IPS-15b (cell line): ENCODE data around the gene PLCL1.

Experiments
- H3K27me3 ChIP-seq: one replicate; pipeline ENCODE4 v1.6.1; 2013; ENCODE audit warnings: low read length; ENCODE audit not compliant: control insufficient read depth, insufficient read depth
- H3K36me3 ChIP-seq: one replicate; pipeline ENCODE4 v1.6.1; 2013; ENCODE audit warnings: low read length; ENCODE audit not compliant: control insufficient read depth, insufficient read depth
- H3K4me1 ChIP-seq: one replicate; pipeline ENCODE4 v1.6.1; 2013; ENCODE audit warnings: mild to moderate bottlenecking, low read length; ENCODE audit not compliant: control insufficient read depth, insufficient read depth
- H3K4me3 ChIP-seq: one replicate; pipeline ENCODE4 v1.5.1; 2013; ENCODE audit warnings: low read depth, low read length
- H3K9ac ChIP-seq: one replicate; pipeline ENCODE4 v1.6.1; 2013; ENCODE audit warnings: low read depth, mild to moderate bottlenecking, low read length
- H3K9me3 ChIP-seq: one replicate; pipeline ENCODE4 v1.6.1; 2013; ENCODE audit warnings: mild to moderate bottlenecking, low read length; ENCODE audit not compliant: control insufficient read depth, insufficient read depth

Gene PLCL1

DNA sequence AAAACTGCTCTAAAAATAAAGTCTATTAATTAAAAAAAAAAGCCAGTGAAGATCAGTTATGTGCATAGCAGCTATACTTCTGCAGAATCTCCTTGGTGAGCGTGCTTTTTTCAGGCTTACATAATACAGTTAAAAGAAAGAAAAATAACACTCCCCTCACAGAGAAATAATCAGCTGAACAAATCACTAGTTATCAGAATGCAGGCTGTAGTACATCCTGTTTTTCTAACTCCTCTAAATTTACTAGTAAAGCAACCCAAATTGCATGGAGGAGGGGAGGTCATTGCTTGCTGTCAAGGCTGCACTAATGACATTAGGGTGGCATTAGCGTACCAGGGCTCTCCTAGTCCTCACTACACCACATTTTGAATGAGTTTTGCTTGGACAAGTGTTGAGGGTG lies 192.2 kb downstream of the PLCL1 start:
- no peak overlapping the region for H3K4me3 ChIP-seq

DNA sequence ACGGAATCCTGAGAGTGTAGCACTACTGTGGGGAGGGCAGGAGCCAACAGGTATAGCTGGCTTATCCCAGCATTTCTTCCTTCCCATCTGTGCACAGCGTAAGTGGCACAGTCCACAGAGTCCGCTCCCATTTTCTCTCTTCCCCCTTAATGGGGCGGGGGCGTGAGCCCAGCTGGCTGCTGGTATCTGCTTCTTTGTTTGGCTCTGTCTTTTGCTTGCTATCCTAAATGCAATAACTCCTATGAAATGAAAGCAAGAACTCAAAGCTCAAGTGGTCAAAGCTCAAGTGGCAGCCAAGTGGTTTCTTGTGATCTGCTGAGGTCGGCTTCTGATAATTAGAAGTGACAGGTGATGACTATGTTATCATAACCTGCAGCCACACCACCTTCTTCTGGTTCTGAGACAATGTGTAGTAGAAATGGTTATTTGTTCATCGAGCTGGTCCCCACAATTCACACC lies 192.7 kb downstream of the PLCL1 start:
- Histone ChIP-seq H3K4me3 (no peak overlapping the region), H3K36me3 (no peaks in the 10 kb centered on the region), H3K9ac (no peak overlapping the region), H3K27me3 (no peaks in the 10 kb centered on the region), H3K4me1 (no peaks in the 10 kb centered on the region), H3K9me3 (no peaks in the 10 kb centered on the region)

More for the DNA sequence above, 192.2 kb downstream of the PLCL1 start:
- Histone ChIP-seq H3K4me1 (no peaks in the 10 kb centered on the region), H3K9ac (no peak overlapping the region), H3K9me3 (no peaks in the 10 kb centered on the region), H3K36me3 (no peaks in the 10 kb centered on the region), H3K27me3 (no peaks in the 10 kb centered on the region)

DNA sequence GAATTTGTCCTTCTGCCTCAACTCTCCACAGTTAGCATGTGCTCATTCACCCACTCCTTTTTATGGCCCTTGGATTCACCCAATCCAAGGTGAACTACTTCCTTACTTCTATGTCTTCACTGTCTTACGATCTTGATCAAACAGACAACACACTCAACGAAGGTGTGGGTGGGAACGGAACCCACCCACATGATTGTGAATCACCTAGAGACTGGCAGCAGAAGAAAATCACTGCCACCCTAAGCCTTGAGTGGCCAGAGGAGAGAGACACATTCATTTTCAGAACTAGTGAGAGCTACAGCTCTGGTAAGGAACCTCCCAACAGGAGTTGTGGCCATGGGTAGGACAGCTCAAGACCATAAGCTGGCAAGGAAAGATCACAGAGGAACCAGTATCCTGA lies 194.3 kb downstream of the PLCL1 start:
- no peaks in the 10 kb centered on the region for H3K4me1 ChIP-seq

DNA sequence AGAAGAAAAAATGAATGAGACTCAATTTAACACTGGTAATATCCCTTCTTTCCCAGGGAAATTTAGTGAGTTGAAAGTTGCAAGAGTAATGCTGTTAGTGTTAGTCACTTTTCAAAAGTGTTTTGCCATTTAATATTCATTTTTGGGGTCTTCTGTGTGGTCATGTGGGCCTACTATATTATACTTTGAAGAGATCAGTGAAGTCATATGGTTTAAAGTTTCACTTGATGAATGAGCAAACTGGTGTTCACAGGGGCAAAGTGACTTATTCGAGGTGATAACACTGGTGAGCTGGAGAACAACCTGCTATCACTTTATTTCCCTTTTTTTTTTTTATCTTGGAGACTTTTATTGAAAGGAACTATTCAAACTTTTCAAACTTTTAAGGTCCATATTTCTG lies 196.0 kb downstream of the PLCL1 start:
- H3K9me3 ChIP-seq, result no peaks in the 10 kb centered on the region
- no peaks in the 10 kb centered on the region for H3K4me1 ChIP-seq
- no peaks in the 10 kb centered on the region for H3K36me3 ChIP-seq
- H3K4me3 ChIP-seq, result no peak overlapping the region
- H3K9ac ChIP-seq, result no peak overlapping the region
- no peaks in the 10 kb centered on the region for H3K27me3 ChIP-seq

More for the DNA sequence above, 194.3 kb downstream of the PLCL1 start:
- Histone ChIP-seq H3K9ac (no peak overlapping the region), H3K9me3 (no peaks in the 10 kb centered on the region), H3K4me3 (no peak overlapping the region), H3K27me3 (no peaks in the 10 kb centered on the region), H3K36me3 (no peaks in the 10 kb centered on the region)

DNA sequence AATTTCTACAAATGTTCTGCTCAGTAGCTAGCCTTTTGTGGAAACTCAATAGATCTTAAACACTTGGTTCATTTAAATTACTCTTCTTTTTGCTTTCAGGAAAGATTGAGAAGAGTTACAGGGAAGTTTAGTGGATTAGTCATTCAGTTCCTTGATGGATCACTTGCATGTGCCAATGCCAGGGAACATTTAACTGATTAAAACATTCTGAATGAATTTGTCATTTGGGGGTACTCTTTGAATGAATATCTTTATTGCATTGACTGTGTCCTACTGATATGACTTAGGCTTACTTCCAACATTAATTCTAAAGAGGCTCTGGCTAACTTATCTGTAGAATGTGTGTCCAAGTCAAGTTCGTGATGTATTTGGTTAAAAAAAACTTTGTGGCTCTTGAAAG lies 199.8 kb downstream of the PLCL1 start:
- Histone ChIP-seq H3K9ac (no peak overlapping the region), H3K4me3 (no peak overlapping the region), H3K9me3 (no peaks in the 10 kb centered on the region), H3K4me1 (no peaks in the 10 kb centered on the region), H3K36me3 (no peaks in the 10 kb centered on the region), H3K27me3 (no peaks in the 10 kb centered on the region)

DNA sequence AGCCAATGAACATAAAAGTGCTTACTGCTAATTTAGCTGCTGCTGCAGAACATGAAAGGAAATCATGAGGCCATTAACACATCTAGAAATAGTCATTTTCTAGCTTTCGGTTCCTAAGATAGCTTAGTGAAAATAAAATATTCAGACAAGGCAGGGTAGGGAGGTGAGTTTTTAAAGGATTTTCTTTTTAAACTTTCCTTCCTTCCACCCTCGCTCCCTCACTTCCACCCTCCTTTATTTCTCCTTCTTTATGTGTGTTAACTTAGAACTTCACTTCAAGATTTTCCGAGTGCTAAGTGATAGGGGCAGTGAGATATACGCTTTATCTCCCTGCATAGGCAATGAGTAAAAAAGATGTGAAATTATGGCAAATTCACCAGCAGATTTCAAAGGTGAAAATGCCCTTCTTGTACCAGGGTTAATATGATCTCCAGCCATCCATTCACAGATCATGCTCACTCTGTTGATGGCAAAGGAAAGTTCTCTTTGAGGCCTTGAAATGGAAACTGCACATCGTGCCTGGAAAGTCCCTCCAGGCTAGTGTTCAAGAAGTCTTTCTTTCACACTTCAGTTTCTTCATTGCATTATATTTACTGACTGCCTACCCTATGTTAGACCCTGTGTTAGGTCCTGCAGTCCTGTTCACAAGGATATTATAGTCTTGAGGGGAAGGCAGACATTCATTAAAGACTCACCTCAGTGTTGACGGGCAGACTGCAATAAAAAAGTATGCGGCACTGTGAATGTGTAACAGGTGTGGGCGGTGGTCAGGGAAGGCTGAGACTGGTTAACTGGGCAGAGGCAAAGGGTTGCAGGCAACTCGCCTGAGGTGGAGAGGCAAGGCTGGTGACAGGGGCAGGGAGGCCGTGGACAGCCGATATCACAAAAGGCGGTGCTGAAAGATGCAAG lies 200.8 kb downstream of the PLCL1 start:
- H3K9me3 ChIP-seq, result no peaks in the 10 kb centered on the region
- H3K36me3 ChIP-seq, result no peaks in the 10 kb centered on the region
- no peaks in the 10 kb centered on the region for H3K4me1 ChIP-seq
- no peak overlapping the region for H3K9ac ChIP-seq
- H3K27me3 ChIP-seq, result no peaks in the 10 kb centered on the region
- no peak overlapping the region for H3K4me3 ChIP-seq

DNA sequence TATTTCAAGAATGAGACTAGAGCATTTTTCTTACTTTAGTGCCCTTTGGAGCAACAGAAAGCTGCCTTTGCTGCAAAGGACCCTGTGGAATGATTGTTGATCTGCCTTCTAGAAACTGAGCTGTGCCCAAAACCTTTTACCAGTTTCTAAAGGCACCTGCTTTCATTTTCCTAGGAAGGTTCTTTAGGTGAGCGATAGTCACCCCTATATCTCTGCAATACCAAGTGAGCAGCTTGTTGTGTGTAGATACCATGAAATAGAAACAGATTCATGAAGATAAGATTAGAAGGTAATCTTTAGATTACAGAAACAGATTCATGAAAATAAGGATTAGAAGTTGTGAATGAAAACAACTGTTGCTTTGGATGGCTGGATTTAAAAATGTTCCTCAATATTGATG lies 202.3 kb downstream of the PLCL1 start:
- Histone ChIP-seq H3K4me3 (no peak overlapping the region), H3K27me3 (no peaks in the 10 kb centered on the region), H3K4me1 (no peaks in the 10 kb centered on the region), H3K9me3 (no peaks in the 10 kb centered on the region), H3K9ac (no peak overlapping the region), H3K36me3 (no peaks in the 10 kb centered on the region)

DNA sequence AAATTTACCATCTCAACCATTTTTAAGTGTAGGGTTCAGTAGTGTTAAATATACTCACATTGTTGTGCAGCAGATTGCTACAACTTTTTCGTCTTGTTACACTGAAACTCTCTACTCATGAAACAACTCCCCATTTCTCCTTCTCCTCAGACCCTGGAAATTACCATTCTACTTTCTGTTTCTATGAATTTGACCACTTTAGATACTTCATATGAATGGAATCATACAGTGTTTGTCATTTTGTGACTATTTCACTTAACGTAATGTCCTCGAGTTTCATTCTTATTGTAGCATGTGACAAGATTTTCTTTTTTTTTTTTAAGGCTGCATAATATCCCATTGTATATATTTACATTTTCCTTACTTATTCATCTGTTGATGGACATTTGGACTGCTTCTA lies 203.8 kb downstream of the PLCL1 start:
- Histone ChIP-seq H3K4me3 (no peak overlapping the region), H3K9ac (no peak overlapping the region), H3K36me3 (no peaks in the 10 kb centered on the region), H3K4me1 (no peaks in the 10 kb centered on the region), H3K27me3 (no peaks in the 10 kb centered on the region), H3K9me3 (no peaks in the 10 kb centered on the region)

DNA sequence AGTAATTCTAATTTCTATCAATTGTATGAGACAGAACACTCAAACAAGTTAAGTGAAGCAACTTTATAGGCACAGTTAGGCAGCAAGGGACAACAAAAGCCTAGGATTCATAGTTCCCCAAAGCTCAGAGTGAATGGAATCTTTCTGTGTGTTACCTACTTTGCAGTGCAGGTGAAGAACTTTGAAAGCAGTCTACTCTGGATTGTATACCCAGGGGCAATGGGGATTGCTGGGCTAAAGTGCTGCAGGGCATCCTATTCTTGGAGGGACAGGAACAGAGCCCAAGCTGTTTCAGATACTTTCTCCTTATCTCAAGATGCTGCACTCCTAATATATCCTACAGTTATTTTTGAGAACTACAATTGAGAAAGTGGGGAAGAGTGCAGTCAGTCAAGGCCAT lies 207.6 kb downstream of the PLCL1 start:
- no peaks in the 10 kb centered on the region for H3K9me3 ChIP-seq
- H3K9ac ChIP-seq, result no peak overlapping the region
- no peak overlapping the region for H3K4me3 ChIP-seq
- no peaks in the 10 kb centered on the region for H3K4me1 ChIP-seq
- H3K36me3 ChIP-seq, result no peaks in the 10 kb centered on the region
- H3K27me3 ChIP-seq, result no peaks in the 10 kb centered on the region

DNA sequence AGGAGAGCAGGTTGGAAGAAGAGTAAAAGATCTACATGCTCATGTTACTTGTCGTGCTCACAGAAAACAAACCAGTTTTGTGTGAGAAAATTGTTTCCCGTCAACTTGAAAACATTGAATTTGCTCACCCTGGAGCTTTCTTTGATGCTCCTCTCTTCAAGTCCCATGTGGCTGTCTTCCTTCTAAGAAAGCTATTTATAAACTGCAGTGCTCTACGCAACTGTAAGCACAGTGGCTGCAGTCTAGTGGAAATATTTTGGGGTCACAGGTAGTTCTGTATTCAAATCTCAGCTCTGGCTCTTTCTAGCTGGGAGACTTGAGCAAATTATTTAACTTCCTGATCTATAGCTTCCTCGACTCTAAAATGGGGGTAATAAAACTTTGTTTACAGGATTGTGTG lies 211.8 kb downstream of the PLCL1 start:
- H3K4me3 ChIP-seq, result no peak overlapping the region
- H3K4me1 ChIP-seq, result no peaks in the 10 kb centered on the region
- no peak overlapping the region for H3K9ac ChIP-seq
- H3K27me3 ChIP-seq, result no peaks in the 10 kb centered on the region
- H3K36me3 ChIP-seq, result no peaks in the 10 kb centered on the region
- H3K9me3 ChIP-seq, result no peaks in the 10 kb centered on the region

DNA sequence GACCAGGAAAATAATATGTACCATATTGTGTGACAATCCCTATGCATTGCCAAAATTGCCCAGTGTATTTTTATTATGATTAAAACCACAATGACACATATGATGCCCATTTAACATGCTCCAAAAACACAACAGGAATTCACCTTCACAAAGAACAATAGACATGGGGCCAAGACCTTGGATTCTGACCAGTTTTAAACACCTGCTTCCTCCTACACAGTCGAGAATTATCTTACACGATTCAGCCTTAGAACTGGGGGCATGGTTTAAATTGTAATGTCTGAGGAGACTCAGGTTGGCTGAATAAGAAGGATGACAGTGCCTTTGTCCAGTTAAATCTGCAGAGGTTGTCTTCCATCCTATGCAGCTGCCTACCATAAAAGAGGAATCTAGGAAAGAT lies 212.7 kb downstream of the PLCL1 start:
- Histone ChIP-seq H3K9me3 (no peaks in the 10 kb centered on the region), H3K4me3 (no peak overlapping the region), H3K9ac (no peak overlapping the region), H3K27me3 (no peaks in the 10 kb centered on the region), H3K36me3 (no peaks in the 10 kb centered on the region), H3K4me1 (no peaks in the 10 kb centered on the region)

DNA sequence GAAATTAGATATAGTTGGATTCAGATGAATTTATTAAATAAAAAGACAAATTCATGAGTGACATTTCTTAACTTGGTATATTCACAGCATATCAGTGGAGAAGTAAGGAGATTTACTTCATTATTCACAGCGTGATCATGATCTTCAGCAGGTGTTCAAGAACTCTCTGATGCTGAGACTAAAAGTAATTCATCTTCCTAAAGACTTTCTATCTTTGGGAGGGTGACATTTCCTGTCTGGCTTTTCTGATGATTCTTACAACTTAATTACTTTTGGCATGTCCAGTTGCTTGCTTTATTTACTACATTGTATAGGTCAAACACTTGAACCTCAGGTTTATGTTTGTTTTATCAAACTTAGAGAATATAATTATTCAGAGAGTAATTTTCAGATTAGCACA lies 224.6 kb downstream of the PLCL1 start:
- peaks cover 4% of the 10 kb centered on the region for H3K4me1 ChIP-seq
- no peaks in the 10 kb centered on the region for H3K27me3 ChIP-seq
- H3K4me3 ChIP-seq, result no peak overlapping the region
- no peak overlapping the region for H3K9ac ChIP-seq
- H3K36me3 ChIP-seq, result no peaks in the 10 kb centered on the region
- no peaks in the 10 kb centered on the region for H3K9me3 ChIP-seq
